Transverse colon (tissue), 4 donors: ENCODE data around the gene KCTD1. TPM values are rescaled to one million over a fixed set of nuclear protein-coding genes. Genes with fewer than 3 reads are reported as not detected.

ENCODE experiments used
- DNase-seq: peaks from one replicate; pipeline ENCODE4 v3.0.0-alpha.2; 2019
- H3K27ac ChIP-seq, 4 donors: fragments of 200-600 bp; sonication (generic); 2 replicates each; pipeline ENCODE4 v1.5.1; 2016 to 2018; ENCODE audit warnings: inconsistent platforms in 4 of 4
- H3K27me3 ChIP-seq: fragments of 200-600 bp; sonication (generic); 2 replicates; pipeline ENCODE4 v1.5.1; 2017; ENCODE audit warnings: inconsistent platforms
- H3K36me3 ChIP-seq, 4 donors: fragments of 200-600 bp; sonication (generic); 2 replicates each; pipeline ENCODE4 v1.5.1; 2017 to 2019; ENCODE audit warnings: inconsistent platforms in 4 of 4
- H3K4me1 ChIP-seq, 4 donors: fragments of 200-600 bp; sonication (generic); 2 replicates each; pipeline ENCODE4 v1.5.1; 2017 to 2020; ENCODE audit warnings: inconsistent platforms in 4 of 4
- H3K4me3 ChIP-seq, 4 donors: fragments of 200-600 bp; sonication (generic); 1 replicate in 1 of 4; 2 replicates in 3 of 4; pipeline versions ENCODE4 v1.5.1 to v1.6.1; 2017 to 2019; ENCODE audit warnings: inconsistent platforms in 4 of 4
- H3K9me3 ChIP-seq, 2 donors: fragments of 200-600 bp; sonication (generic); 2 replicates each; pipeline ENCODE4 v1.5.1; 2017 to 2019; ENCODE audit warnings: inconsistent platforms in 2 of 2
- CTCF ChIP-seq, 5 experiments: fragments of 200-600 bp in 3 of 5; fragments of 450-650 bp in 2 of 5; sonication (generic) in 3 of 5; IDR thresholded peaks; 1 replicate in 2 of 5; 2 replicates in 3 of 5; pipeline ENCODE4 v1.5.1; 2016 to 2017; ENCODE audit warnings: antibody characterized with exemption in 5 of 5, inconsistent platforms in 3 of 5, mild to moderate bottlenecking in 2 of 5, moderate library complexity in 1 of 5
- EP300 ChIP-seq: sonication (generic); formaldehyde crosslinking; IDR thresholded peaks from one replicate; pipeline ENCODE4 v1.6.1; 2017; ENCODE audit warnings: antibody characterized with exemption, low read depth
- POLR2A ChIP-seq: fragments of 450-650 bp; IDR thresholded peaks from one replicate; pipeline ENCODE4 v1.6.1; 2016; ENCODE audit warnings: antibody characterized with exemption, mild to moderate bottlenecking, moderate library complexity
- POLR2AphosphoS5 ChIP-seq, 3 donors: sonication (generic); formaldehyde crosslinking; IDR thresholded peaks; one replicate each; pipeline ENCODE4 v1.6.1; 2016; ENCODE audit warnings: antibody characterized with exemption in 3 of 3
- WGBS, 2 donors: methylation state at CpG; one replicate each; pipeline ENCODE4 v1.1.5; 2018; ENCODE audit warnings: low coverage in 1 of 2; 5-methylcytosine and 5-hydroxymethylcytosine counted together
- in situ Hi-C, 4 donors: fragments of 200-750 bp; cut with MboI; loops; one replicate each; pipeline versions ENCODE4 v1.15.0 to v1.15.1; 2017; ENCODE audit warnings: low sequenced_read_pairs in 3 of 4, low pct_ligation_motif_present in 1 of 4, low pct_unique_long_range_greater_than_20kb in 1 of 4
- intact Hi-C: fragments of 100-400 bp; cut with DNase I; formaldehyde crosslinking; loops from one replicate; pipeline ENCODE4 v1.15.1; 2023; ENCODE audit warnings: low total_unique reads
- total RNA-seq, 4 donors: library from RNA; depleted of rRNA; stranded (reverse); fragments of >200 nt; gene quantifications; one replicate each; pipeline ENCODE4 v1.1.0, GENCODE V29; 2016

The KCTD1 gene
- total RNA-seq, 4 donors from 2014 or later, result 9.0 to 42.3 (median 13.5) TPM

- Histone ChIP-seq H3K4me3 (no peak overlapping the region), H3K27ac (no peak overlapping the region), H3K4me1 (no peaks in the 10 kb centered on the region), H3K9me3 (no peaks in the 10 kb centered on the region), H3K27me3 (no peaks in the 10 kb centered on the region), H3K36me3 (no peaks in the 10 kb centered on the region)
- in situ Hi-C loops (no loop called here), intact Hi-C loops (no loop called here)
- TF ChIP-seq POLR2A (no peak), CTCF (IDR thresholded peaks at IDR 0.05) (no peak), EP300 (no peak), POLR2AphosphoS5 (IDR thresholded peaks at IDR 0.05) (no peak)
- no peak for DNase-seq
Observed at GRCh38 chr18:26443853-26444252, 104.5 kb downstream of the KCTD1 start.

- WGBS, 2 donors, result 63 to 66% methylated on average over 3 of the region's 3 CpGs
- Histone ChIP-seq H3K4me3 (no peak overlapping the region), H3K27ac (no peak overlapping the region), H3K27me3 (no peaks in the 10 kb centered on the region), H3K9me3 (no peaks in the 10 kb centered on the region), H3K36me3 (no peaks in the 10 kb centered on the region), H3K4me1 (no peaks in the 10 kb centered on the region)
- intact Hi-C loops, result no loop called here
- in situ Hi-C loops, result no loop called here
- DNase-seq, result no peak
- TF ChIP-seq POLR2AphosphoS5 (IDR thresholded peaks at IDR 0.05) (no peak), EP300 (no peak), CTCF (IDR thresholded peaks at IDR 0.05) (no peak), POLR2A (no peak)
Observed at GRCh38 chr18:26442126-26442525, 106.2 kb downstream of the KCTD1 start.

- DNase-seq, result no peak
- H3K9me3 ChIP-seq, result no peaks in the 10 kb centered on the region
- no peak overlapping the region for H3K4me3 ChIP-seq
- in situ Hi-C loops (no loop called here), intact Hi-C loops (no loop called here)
- no peaks in the 10 kb centered on the region for H3K27me3 ChIP-seq
- WGBS, 2 donors, result 71 to 75% methylated on average over 4 to 8 of the region's 8 CpGs
- no peaks in the 10 kb centered on the region for H3K4me1 ChIP-seq
- no peaks in the 10 kb centered on the region for H3K36me3 ChIP-seq
- H3K27ac ChIP-seq, result no peak overlapping the region
- TF ChIP-seq EP300 (no peak), POLR2A (no peak), CTCF (IDR thresholded peaks at IDR 0.05) (no peak), POLR2AphosphoS5 (IDR thresholded peaks at IDR 0.05) (no peak)
Observed at GRCh38 chr18:26440644-26441043, 107.7 kb downstream of the KCTD1 start.

- intact Hi-C loops, result no loop called here
- H3K4me1 ChIP-seq, result no peaks in the 10 kb centered on the region
- H3K27ac ChIP-seq, result no peak overlapping the region
- in situ Hi-C loops, result no loop called here
- 84 to 86% methylated on average over 4 of the region's 4 CpGs for WGBS, 2 donors
- H3K36me3 ChIP-seq, result no peaks in the 10 kb centered on the region
- H3K9me3 ChIP-seq, result no peaks in the 10 kb centered on the region
- no peaks in the 10 kb centered on the region for H3K27me3 ChIP-seq
- no peak for TF ChIP-seq POLR2A
- no peak for TF ChIP-seq CTCF (IDR thresholded peaks at IDR 0.05)
- TF ChIP-seq EP300, result no peak
- TF ChIP-seq POLR2AphosphoS5 (IDR thresholded peaks at IDR 0.05), result no peak
- no peak for DNase-seq
- no peak overlapping the region for H3K4me3 ChIP-seq
Observed at GRCh38 chr18:26439537-26439936, 108.8 kb downstream of the KCTD1 start.
